GM12865 (cell line): ENCODE results near the gene OR8D4.

Experiments
- DNase-seq: peaks from one replicate; pipeline ENCODE4 v3.0.0; 2010; ENCODE audit warnings: low read depth
- H3K4me3 ChIP-seq: 2 replicates; pipeline ENCODE4 v1.5.1; 2011; ENCODE audit warnings: mild to moderate bottlenecking, low read depth, low read length, control low read depth
- TF ChIP-seq, protein P1 (sequence below): IDR thresholded peaks from 2 replicates; pipeline ENCODE4 v1.5.1; 2011; ENCODE audit warnings: low read length, control low read depth, low read depth, inconsistent platforms; ENCODE audit not compliant: insufficient read depth; ENCODE audit errors: missing control alignments

The OR8D4 gene

DNA sequence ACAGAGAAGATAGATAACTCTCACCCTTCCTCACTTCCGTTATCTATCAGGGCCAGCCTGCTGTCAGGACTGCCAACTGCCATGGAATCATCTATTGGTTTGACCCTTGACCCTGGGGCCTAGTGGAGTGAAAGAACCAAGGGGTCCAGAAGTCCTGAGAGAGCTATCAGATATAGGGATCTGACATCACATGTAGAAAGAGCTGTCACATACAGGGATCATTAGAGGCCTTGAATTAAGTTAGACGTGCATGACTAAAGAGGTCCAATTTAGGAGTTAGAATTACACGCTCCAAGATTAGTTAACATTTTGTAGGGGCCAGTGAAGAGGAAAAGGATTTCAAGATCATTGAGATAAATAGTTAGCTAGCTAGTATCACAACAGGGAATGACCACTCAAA lies 16.4 kb upstream of the OR8D4 start, which contains the start of gene TMEM225:
Gene TMEM225 (minus strand): TSS at position 101 of the 400 bp plus-strand sequence. CDS start 245 bp downstream, outside the sequence.
- DNase-seq, result no peak
- no peak within 1 kb of the TSS for H3K4me3 ChIP-seq
- TF ChIP-seq, protein P1, sequence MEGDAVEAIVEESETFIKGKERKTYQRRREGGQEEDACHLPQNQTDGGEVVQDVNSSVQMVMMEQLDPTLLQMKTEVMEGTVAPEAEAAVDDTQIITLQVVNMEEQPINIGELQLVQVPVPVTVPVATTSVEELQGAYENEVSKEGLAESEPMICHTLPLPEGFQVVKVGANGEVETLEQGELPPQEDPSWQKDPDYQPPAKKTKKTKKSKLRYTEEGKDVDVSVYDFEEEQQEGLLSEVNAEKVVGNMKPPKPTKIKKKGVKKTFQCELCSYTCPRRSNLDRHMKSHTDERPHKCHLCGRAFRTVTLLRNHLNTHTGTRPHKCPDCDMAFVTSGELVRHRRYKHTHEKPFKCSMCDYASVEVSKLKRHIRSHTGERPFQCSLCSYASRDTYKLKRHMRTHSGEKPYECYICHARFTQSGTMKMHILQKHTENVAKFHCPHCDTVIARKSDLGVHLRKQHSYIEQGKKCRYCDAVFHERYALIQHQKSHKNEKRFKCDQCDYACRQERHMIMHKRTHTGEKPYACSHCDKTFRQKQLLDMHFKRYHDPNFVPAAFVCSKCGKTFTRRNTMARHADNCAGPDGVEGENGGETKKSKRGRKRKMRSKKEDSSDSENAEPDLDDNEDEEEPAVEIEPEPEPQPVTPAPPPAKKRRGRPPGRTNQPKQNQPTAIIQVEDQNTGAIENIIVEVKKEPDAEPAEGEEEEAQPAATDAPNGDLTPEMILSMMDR, result no peak

DNA sequence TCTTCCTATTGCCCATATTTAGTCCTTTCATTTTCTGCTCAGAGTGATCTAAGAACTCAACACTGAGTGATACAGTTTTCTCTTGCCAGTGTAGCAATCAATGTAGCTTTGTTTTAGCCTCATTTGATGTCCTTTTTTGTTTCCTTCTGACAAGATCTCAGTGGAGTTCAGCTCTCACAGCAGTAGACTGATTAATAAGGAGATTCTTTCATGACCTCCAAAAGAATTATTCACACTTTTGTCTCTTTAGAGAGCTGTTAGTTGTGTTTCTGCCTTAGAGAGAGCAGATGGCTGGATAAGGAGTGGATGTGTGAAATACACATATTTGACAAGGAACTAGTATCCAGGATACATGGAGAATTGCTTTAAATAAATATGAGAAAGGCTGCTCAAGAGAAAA lies 9.9 kb upstream of the OR8D4 start:
- no peak overlapping the region for H3K4me3 ChIP-seq

DNA sequence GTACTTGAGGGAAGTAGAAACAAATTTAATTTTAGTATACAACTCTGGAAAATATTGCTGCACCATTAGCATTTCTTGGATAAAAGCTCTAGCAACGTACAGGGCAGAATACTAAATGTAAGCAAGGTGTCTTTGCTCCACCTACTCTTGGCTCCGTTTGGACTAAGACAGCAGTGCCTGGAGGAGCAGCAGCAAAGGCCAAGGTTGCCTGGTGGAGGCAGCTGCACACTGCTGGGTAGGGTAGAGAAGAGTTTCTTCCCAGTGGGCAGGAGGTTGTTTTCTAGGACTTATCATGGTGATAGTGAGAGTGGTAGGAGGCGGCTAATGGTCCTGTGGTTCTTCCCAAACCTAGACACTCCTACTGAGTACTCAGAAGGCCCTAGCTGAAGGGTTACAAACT lies 2.2 kb upstream of the OR8D4 start:
- no peak for DNase-seq
- no peak overlapping the region for H3K4me3 ChIP-seq
- TF ChIP-seq, protein P1, result no peak

More for the DNA sequence above, 9.9 kb upstream of the OR8D4 start:
- no peak for DNase-seq
- TF ChIP-seq, protein P1, result no peak

DNA sequence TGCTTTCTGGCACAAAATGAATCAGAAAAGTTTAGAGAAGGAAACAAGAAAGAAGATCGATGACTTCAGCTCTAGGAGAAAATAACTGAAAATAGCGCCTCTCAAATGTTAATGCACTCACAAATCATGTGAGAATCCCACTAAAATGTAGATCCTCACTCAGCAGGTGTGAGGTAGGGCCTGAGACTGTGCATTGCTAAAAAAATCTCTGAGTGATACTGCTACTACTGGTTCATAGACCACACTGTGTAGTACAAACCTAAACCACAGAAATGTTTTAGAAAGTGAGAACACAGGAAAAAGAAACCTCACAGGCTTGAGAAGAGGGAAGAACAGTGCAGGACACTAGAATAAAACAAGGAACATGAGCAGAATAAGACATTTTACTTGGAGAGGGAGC lies 2.0 kb downstream of the OR8D4 start:
- peak; percentile 69 for DNase-seq
- H3K4me3 ChIP-seq, result no peak overlapping the region
- TF ChIP-seq, protein P1, result no peak

- TF ChIP-seq, protein P1, result no peak
- no peak for DNase-seq
- no peak overlapping the region for H3K4me3 ChIP-seq
These were observed 3.0 kb downstream of the OR8D4 start for GRCh38 chr11:123904932-123905331.

DNA sequence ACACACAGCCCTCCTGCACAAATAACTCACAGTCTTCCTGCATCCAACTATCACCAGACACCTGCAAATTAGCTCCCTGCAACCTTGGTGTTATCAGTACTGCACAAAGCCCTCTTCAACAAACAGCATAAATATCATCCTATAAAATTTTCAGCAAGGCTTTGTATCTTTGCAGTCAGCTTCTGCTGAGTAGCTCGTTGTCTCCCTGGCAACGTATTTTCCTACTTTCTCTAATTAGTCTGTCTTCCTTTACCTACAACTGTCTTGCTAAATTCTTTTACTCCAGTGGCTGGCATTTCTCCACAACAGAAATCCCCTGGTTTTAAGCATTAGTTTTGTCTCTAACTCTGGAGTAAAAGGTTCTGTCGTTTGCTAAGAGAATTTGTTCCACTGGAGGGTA lies 3.9 kb downstream of the OR8D4 start:
- no peak for DNase-seq
- TF ChIP-seq, protein P1, result no peak
- no peak overlapping the region for H3K4me3 ChIP-seq

GRCh38 chr11:123920943-123921342 lies 19.0 kb downstream of the OR8D4 start:
- TF ChIP-seq, protein P1, result no peak
- no peak overlapping the region for H3K4me3 ChIP-seq
- DNase-seq, result no peak
